GM21528 (cell line): Measurements from ENCODE around the gene LSAMP.
A peak's percentile ranks its signal among the peaks of the same experiment; 100 is the strongest.

Source experiments
- ATAC-seq: cut with Tn5 transposase; IDR thresholded peaks from one replicate; pipeline ENCODE4 v1.9.1; 2021; ENCODE audit warnings: mild to moderate bottlenecking, moderate library complexity; ENCODE audit not compliant: unreplicated experiment, low FRiP score

The LSAMP gene

GRCh38 chr3:115989684-115990421, 455.4 kb downstream of the LSAMP start:
- no peak for ATAC-seq

DNA sequence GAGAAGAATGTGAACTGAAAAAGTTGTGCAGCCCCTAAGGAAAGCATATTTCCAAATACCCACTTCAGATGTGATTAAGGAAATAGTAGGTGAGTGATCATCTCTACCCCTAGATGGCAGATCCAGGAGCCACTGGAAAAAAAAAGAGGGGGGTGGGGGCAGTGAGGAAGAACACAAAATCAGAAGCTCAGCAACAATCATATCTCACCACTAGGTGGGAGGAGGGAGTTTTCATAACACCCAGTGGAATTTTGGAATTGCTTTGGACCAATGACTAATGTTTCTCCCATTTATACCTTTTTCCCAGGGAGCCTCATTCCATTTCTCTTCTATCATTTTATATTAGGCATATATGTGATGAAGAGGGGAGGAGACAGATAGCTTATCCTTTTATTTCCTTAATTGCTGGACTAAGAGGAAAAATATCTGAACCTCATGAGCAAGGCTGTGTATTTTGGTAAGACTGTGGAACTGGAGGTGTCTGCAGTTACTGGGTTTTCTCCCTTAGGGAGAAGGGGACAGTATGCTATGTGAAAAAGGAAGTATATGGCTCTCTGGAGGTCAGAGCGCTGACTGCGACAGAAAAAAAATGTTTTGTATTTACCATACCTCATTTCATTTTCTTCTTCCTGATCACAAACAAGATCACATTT, 458.6 kb downstream of the LSAMP start:
- ATAC-seq, result no peak

GRCh38 chr3:115982629-115983028, 462.7 kb downstream of the LSAMP start:
- no peak for ATAC-seq

- no peak for ATAC-seq
Observed at GRCh38 chr3:115982108-115982507, 463.2 kb downstream of the LSAMP start.

DNA sequence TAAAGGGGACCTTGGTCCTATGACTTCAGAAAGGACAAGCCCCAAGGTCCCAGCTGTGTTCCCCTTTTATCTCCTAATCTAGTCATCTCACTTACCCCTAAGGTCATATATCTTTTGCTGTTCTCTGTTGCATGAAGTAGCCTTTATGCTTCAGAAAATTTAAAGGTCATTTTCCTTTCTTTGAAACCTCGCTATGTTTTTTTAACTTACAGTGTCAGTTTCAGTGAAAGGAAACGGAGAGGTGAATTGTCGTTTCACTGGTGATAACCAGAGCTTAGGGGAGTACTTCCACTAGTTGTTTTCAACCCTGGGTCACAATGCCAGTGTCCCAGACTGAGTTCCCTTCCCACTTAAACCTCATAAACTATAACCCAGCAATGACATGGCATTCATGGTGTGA, 464.6 kb downstream of the LSAMP start:
- peak; percentile 51 for ATAC-seq

DNA sequence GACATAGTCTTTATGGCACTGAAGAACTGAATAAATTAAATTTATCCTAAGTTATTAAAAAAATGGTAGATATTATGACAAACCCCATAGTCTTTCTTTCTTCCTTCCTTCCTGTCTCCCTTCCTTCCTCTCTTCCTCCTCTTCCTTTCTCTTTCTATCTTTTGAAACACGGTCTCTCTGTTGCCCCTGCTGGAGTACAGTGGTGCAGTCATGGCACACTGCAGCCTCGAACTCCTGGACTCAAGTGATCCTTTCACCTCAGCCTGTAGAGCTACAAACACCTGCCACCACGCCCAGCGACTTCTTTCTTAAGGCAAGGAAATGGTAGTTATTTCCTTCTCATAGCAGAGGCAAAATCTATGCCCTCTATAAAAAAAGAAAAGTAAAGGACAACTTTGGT, 467.4 kb downstream of the LSAMP start:
- no peak for ATAC-seq

DNA sequence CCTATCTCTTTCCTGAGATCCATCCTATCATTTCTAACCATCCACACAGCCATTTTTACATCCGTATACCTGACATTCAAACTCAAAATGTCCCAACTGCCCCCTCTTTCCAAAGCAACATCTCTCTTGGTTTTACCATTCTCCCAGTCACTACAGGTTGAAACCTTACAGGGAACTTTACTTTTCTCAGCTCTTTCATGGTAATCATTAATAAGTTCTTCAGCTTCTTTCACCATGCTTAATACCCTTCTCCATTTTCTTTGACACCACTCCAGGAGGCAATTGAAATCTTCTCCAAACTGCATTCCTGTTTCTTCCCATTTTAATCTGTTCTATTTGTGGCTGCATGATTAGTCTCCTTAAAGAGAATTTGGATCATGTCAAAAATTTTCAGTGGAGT, 469.5 kb downstream of the LSAMP start:
- ATAC-seq, result no peak

- no peak for ATAC-seq
Observed at GRCh38 chr3:115975353-115975752, 469.9 kb downstream of the LSAMP start.

- ATAC-seq, result no peak
Observed at GRCh38 chr3:115974940-115975339, 470.3 kb downstream of the LSAMP start.

DNA sequence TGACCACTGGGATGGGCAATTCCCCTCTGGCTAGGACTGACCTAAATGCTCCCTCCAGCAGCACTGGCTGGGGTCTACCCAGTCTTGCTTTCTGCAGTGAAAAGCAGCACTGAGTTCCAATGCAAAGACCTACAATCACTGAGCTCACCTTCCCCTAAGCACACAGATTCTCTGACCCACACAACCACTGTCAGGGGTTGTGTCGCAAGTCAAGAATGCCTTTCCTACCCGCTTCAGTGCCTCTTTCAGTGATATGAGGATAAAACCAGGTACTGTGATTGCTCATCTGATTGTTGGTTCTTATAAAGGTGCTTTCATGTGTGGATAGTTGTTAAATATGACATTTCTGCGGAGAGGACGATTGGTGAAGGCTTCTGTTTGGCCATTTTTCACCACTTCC, 476.4 kb downstream of the LSAMP start:
- no peak for ATAC-seq

- ATAC-seq, result no peak
Observed at GRCh38 chr3:115961380-115961779, 483.9 kb downstream of the LSAMP start.

DNA sequence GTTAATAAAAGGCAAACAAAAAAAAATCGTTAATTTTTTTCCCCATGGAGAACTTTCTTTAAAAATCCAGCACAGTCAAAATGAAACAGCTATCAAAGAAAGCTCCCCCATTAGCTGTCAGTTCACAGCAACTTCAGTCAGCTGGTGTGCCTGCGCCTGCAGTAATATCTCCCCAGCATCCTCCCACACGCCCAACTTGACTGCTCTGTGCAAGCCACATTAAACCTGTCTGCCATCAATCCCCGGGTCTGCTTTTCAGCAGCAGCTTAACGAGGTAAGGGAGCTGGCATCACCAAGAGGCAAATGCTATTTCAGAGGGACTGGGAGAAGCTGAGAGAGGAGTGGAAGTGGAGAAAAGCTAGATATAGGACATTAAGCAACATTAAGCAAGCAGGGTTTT, 484.5 kb downstream of the LSAMP start:
- no peak for ATAC-seq

DNA sequence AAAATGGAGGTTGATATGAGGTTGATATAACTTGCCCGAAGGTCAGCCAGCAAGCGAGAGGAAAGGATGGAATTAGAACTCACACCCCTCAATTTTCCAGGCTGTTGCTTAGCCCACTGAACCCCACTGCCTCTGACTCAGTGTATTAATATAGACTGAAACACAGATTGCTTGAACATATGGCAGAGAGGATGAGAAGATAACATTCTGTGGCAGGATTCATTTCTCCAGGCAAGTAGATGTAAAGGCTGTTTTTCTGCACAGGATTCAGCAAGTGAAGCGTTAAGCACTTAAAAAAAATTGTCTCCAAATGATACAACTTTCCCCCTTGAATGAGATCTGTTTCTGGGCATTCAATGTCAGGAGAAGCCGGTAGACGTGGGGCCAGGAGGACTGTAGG, 486.8 kb downstream of the LSAMP start:
- no peak for ATAC-seq

DNA sequence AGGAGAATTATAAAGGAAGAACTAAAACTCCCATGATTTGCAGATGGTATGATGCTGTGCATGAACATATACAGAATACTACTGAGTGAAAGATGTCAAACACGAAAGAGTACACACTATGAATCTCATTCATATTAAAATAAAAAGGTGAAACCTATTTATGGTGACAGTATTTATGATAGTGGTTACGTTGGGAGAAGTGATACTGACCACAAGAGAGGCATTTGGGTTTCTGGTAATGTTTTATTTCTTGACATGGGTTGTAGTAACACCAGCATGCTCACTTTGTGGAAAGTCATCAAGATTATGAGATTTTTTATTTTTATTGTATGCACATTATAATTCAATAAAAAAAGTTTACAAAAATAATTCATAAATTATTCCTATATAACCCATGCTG, 498.0 kb downstream of the LSAMP start:
- ATAC-seq, result no peak

DNA sequence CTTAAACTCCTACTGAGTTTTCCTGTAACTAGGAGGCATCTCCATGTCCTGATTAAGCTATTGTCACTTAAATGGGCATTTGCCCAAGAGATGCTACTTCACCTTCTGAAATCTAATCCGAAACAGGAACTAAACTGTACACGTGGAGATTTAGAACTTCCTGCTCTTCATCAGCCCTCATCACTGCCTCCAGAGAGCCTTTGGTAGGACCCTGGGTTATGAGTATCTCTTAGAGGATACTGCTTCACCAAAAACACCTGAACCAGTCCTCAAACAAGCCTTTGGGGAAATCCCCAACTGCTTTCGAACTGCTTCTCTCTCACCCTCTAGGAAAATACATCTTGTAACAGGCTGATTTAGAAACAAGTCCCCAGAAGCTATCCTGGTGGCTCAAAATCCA, 501.7 kb downstream of the LSAMP start:
- peak; percentile 58 for ATAC-seq

GRCh38 chr3:115937054-115937453, 508.2 kb downstream of the LSAMP start:
- no peak for ATAC-seq

DNA sequence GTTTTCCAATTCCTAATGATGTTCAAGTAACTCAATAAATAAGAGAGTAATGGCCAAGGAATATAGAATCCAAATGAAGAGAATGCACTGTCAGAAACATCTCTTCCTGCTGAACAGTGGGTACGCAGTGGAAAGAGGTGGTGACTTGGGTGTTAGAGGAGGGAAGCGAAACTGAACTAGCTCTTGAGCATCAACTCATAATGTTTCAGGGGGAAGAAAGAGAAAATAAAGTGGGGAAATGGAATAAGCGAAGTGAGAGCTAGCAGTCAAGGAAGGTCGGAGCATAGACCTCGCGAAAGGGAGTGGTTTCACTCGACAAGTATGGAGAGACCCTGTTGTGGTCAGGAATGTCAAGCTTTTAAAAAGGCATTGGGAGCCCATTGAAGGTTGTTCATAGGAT, 512.5 kb downstream of the LSAMP start:
- no peak for ATAC-seq

DNA sequence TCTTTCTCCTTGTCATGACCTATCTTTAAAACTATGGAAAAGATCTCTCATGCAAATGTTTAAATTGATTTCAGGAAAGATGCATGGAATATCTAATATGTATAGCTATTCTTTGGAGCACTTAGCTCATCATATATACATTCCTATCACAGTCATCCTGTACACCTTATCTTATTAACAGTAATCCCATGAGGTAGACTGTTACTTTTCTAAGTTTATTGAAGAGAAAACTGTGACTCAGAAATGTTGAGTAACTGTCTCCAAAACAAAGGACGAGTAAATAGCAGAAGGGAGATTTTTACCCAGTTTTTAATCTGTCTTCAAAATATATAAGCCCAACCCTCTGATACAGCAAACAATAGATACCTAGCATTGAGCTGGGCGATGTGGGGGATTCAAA, 513.7 kb downstream of the LSAMP start:
- no peak for ATAC-seq

- no peak for ATAC-seq
Observed at GRCh38 chr3:115930922-115931321, 514.4 kb downstream of the LSAMP start.

DNA sequence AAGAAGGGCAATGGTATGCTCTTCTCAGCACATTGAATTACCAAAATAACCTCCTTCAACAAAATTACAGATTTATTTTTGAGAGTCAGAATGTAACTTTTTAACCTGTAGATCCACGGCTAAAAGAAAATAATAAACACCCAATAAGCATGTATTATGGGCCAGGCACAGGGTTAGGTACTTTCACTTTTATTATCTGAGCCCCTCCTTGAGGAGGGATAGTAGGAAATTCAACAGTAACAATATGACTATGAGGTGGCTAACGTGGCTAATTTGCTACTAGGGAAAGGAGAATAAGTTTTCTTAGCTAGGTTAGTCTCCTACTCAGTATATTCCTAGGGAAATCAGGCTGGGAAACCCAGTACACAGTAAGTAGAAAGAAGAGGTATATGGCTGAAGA, 515.1 kb downstream of the LSAMP start:
- ATAC-seq, result no peak

DNA sequence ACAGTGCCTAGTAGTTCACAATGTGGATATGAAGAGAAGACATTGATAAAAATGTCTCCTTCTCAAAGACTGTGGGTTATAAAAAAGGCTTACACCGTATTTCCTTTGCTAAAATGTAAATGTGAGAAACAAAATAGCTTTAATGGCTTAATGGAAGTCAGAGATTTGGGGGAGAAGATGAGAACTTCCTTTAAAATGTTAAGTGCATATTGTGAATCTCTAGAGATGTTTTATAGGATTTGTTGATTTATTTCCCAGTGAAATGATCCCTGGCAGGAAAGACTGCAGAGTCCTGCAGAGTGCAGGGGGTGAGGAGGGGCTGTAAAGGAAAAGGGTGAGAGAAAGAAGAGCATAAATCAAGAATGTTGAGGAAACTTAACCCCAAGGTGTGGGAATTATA, 516.9 kb downstream of the LSAMP start:
- no peak for ATAC-seq

GRCh38 chr3:115927197-115927596, 518.1 kb downstream of the LSAMP start:
- ATAC-seq, result no peak
